Activated CD8-positive, alpha-beta memory T cell treated with anti-CD3 and anti-CD28 coated beads for 4 hours (primary cell): ENCODE data around the gene DAB1.

Experiments used
- DNase-seq, 2 donors: peaks; one replicate each; pipeline ENCODE4 v3.0.0-alpha.2; 2020; ENCODE audit warnings: low read depth in 2 of 2

The DAB1 gene

GRCh38 chr1:57423656-57424211 is at the start of gene DAB1:
DAB1 (minus strand) TSS chr1:57424060; CDS start chr1:57291030, 133,030 bp downstream.
- DNase-seq = no peak

GRCh38 chr1:57473448-57473847 is 49.6 kb upstream of the DAB1 start:
- DNase-seq = no peak

GRCh38 chr1:57471995-57472394 is 48.1 kb upstream of the DAB1 start:
- DNase-seq = no peak

- DNase-seq = no peak
Measured at GRCh38 chr1:57470036-57470435, 46.2 kb upstream of the DAB1 start.

GRCh38 chr1:57468641-57469523 is 45.0 kb upstream of the DAB1 start:
- DNase-seq = no peak

- DNase-seq = no peak
Measured at GRCh38 chr1:57467830-57468229, 44.0 kb upstream of the DAB1 start.

- DNase-seq = no peak
Measured at GRCh38 chr1:57464756-57465155, 40.9 kb upstream of the DAB1 start.

GRCh38 chr1:57463343-57463742 is 39.5 kb upstream of the DAB1 start:
- DNase-seq = no peak

- DNase-seq = no peak
Measured at GRCh38 chr1:57461405-57461804, 37.5 kb upstream of the DAB1 start.

- DNase-seq = no peak
Measured at GRCh38 chr1:57451516-57451915, 27.7 kb upstream of the DAB1 start.

GRCh38 chr1:57450981-57451380 is 27.1 kb upstream of the DAB1 start:
- DNase-seq = no peak

GRCh38 chr1:57447551-57447950 is 23.7 kb upstream of the DAB1 start:
- no peak for DNase-seq

GRCh38 chr1:57443004-57443403 is 19.1 kb upstream of the DAB1 start:
- no peak for DNase-seq

- no peak for DNase-seq
Measured at GRCh38 chr1:57440096-57440495, 16.2 kb upstream of the DAB1 start.

- DNase-seq = no peak
Measured at GRCh38 chr1:57431400-57431799, 7.5 kb upstream of the DAB1 start.

- DNase-seq = no peak
Measured at GRCh38 chr1:57424231-57425027, 569 bp upstream of the DAB1 start.

- no peak for DNase-seq
Measured at GRCh38 chr1:57423135-57423655, 665 bp downstream of the DAB1 start.

- no peak for DNase-seq
Measured at GRCh38 chr1:57422271-57423134, 1.4 kb downstream of the DAB1 start.

GRCh38 chr1:57421806-57422205 is 2.1 kb downstream of the DAB1 start:
- DNase-seq = no peak

- DNase-seq = no peak
Measured at GRCh38 chr1:57420981-57421785, 2.7 kb downstream of the DAB1 start.

GRCh38 chr1:57418971-57419370 is 4.9 kb downstream of the DAB1 start:
- no peak for DNase-seq
